GM19239 (cell line): ENCODE data around the gene PIGS.
"Not testable (repeated sequence)": the region's sequence is repeated elsewhere in the genome, so short reads cannot be mapped to it uniquely, and the experiment has no call there.

Source experiments
- DNase-seq: peaks from one replicate; pipeline ENCODE4 v3.0.0; 2011; ENCODE audit warnings: low spot score; ENCODE audit not compliant: insufficient read length
- FAIRE-seq: peaks from 2 replicates; lab custom pipeline; 2011; peaks lifted over from hg19 to GRCh38; lab: Jason Lieb, UNC

PIGS gene

DNA sequence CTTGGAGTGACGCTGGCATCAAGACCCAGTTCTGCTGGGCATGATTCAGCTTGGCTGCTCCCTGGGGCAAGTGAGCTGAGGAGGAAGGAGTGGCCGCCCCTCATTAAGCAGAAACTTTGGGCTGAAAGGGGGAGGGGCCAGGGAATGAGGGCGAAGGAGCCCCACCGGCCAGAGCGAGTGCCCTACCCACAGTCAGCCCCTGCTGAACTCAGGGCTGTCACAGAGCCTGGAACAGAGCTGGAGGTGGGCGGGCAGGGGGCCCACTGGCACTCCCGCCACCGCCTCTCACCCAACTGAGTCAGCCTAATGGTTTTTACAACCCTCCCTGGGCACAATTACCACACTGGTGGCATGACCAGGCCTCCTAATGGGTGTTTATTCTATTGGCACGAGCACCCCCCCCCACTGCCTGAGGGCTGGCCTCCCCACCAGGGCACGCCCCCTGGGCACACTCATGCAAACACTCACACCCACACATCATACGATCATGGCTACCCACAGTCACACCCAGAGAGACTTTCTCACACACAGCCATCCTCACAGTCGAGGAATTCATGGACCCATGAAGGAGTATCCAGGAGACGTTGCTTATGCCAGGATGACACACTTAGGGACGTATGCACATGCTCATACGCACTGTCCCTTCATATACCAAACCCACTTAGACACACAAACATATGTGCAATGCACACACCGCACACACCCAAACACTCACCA lies 38.1 kb downstream of the PIGS start:
- FAIRE-seq (no peak), DNase-seq (no peak)

DNA sequence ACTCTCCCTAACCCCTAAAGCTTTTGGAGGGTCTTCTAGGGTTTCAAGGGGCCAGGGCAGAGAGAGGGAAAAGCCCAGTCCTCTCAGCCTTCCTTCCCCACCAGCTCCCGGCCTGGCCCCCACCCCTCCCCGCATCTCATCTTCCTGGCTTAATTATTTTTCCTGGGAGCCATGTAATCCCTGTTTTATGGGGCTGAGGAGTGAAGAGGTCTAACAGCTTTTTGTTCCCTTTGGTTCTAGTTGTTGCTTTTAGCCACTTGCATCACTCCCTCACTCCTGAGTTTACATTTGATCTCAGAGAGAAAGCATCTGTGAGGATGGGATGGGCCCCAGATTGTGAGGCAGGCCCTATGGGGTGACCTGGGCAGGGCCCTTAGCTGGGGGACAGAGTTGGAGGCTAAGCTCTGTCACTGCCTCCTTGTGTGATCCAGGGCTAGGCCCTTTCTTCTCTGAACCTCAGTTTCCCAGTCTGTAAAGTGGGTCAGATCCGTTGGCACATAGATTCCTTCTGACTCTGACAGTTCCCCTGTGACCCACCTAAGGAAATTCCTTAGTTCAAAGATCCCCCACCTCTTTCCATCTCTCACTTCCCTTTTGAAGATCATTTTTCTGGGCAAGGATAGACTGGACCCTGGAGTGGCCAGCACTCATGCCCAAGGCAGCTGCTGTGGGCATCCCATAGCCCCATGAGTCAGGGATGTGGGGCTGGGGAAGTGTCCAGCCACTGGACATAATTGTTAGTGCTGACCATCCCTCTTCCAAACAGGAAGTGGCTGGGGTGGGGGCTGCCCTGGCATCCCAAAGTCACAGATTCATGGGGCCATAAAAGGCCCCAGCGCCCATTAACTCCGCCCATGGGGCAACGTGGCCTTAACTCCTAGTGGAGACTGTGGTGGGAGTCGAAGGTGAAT lies 39.0 kb downstream of the PIGS start:
- no peak for FAIRE-seq
- no peak for DNase-seq

DNA sequence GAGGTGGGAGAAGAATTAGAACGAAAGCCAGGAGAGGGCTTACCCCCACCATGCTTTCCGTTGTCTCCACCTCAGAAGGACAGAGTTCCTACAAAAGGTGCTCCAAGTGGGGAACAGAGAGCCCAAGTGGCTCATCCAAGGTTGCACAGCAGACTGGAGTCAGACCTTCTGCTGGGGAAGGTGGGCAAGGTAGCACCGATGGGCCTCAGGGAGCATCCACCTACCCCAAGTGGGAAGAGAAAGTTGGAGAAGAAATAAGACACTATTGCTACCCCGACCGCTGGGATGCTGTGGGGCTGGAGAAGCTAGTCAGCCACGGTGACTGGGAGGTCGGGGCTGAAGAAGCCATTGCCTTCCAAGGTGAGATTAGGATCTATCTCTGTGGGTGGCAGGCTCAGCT lies 40.4 kb downstream of the PIGS start:
- DNase-seq (no peak), FAIRE-seq (no peak)

DNA sequence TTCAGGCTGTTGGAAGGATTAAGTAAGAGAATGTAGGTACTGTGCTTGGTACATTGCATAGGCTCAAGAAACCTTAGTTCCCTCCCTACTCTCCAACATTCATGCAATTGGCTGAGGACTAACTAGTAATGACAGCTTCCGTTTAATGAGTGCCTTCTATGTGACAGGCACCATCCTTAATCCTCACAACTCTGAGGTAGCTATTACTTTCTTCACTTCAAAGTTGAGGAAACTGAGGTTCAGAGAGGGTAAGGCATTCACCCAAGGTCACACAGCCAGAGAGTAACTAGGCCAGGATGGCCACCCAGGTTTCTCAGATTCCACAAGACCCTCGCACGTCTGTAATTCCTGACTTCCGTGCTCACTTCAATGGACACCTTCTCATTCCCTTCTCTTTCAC lies 41.1 kb downstream of the PIGS start:
- DNase-seq (no peak), FAIRE-seq (no peak)

DNA sequence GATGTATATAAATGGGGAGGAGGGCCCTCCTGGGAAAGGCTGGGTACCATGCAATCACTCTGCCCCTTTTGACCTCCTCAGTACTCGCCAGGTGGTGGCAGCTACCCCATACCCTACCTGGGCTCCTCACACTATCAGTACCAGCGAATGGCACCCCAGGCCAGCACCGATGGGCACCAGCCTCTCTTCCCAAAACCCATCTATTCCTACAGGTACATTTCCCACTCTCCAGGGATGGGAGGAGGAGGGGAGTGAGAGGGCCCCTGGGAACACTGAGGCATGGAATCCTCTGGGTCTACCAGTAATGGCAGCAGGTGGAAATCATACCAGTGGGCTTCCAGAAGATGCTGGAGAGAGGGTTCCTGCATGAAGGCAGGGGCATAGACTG lies 42.3 kb downstream of the PIGS start:
- DNase-seq (no peak), FAIRE-seq (no peak)

DNA sequence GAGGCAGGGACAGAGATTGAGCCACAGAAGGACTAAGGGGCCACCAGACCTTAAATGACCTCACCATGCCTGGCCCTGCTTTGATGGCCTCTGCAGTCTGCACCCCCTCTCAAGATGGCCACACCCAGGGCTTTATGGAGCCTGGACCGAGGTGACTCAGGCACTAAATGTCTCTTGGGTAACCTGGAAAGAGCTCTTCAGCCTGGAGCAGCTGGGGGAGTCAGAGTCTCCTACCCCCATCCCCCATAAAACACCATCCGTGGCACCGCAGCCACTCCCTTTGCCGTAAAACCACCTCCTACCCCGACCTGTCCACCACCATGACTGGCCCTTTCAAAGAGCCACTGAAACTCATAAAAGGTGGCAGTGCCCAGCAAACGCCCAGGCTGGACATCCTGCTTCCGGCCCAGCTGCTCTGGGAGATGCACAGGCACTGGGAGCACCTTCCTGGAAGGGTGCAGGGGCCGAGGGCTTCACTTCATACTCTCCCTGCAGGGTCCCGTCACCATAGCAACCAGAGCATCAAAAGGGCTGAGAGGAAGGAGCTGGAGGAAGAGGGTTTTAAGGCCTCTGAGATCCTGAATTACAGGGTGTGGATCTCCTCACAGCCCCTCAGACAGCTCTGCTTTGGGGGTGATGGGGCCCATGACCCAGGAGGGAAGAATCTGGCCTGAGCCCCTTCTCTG lies 42.9 kb downstream of the PIGS start:
- FAIRE-seq, result no peak

DNA sequence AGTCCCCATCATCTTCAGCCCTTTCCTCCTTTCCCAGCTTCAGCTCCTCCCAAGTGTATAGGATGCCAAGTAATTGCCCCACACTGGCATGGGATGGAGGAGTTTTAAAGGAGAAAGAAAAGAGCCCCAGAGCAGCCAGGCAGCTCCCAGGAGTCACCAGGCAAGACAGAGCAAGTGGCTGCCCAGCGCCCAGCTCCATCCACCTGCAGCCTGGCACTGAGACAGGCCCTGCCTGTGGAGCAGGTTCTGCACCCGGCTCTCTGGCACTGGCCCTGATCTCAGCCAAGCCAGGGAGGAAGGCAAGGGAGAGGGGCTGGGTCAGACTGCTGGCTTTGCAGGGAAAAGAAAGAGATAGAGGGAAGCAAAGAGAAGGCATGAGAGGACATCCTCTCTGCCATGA lies 43.5 kb downstream of the PIGS start:
- FAIRE-seq (no peak), DNase-seq (no peak)

More for the DNA sequence above, 42.9 kb downstream of the PIGS start:
- DNase-seq, result no peak

DNA sequence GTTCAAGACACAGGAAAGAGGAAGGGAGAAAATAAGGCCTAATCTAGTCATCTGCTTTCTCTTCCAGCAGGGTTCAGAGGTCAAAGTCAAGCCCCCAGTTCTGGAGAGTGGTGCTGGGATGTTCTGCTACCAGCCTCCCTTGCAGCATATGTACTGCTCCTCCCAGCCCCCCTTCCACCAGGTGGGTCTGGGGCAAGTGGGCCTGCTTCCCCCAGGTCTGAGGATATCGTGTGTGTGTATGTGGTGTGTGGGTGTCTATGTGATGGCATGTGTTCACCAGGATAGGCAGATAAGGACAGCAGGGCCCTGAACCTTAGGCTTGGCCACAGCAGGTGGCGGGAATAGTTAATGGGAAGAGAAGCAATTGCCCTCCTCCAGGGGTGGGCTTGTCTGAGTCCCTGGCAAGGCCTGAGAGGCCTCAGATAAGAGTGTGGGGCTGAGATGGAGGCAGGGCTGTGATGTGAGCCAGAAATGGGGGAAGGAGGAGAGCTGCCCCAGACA lies 44.1 kb downstream of the PIGS start:
- FAIRE-seq, result no peak
- no peak for DNase-seq

DNA sequence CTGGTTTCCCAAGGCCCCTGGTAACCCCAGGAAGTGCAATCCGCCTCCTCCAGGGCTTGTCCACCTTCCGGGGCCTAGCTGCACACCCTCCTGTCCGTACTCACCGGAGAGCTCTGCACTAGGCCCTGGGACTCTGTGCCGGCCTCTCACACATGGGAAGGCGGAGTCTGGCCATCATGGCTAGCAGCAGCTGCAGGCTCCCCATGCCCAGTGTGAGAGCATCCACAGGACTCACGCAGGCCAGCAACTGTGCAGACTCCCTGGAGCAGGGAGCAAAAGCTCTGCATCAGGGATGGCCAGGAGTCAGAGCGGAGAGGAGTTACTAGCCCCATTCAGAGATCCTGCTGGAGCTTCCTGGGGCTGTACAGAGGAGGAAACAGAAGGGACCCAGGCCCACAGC lies 44.9 kb downstream of the PIGS start:
- DNase-seq, result no peak
- no peak for FAIRE-seq

DNA sequence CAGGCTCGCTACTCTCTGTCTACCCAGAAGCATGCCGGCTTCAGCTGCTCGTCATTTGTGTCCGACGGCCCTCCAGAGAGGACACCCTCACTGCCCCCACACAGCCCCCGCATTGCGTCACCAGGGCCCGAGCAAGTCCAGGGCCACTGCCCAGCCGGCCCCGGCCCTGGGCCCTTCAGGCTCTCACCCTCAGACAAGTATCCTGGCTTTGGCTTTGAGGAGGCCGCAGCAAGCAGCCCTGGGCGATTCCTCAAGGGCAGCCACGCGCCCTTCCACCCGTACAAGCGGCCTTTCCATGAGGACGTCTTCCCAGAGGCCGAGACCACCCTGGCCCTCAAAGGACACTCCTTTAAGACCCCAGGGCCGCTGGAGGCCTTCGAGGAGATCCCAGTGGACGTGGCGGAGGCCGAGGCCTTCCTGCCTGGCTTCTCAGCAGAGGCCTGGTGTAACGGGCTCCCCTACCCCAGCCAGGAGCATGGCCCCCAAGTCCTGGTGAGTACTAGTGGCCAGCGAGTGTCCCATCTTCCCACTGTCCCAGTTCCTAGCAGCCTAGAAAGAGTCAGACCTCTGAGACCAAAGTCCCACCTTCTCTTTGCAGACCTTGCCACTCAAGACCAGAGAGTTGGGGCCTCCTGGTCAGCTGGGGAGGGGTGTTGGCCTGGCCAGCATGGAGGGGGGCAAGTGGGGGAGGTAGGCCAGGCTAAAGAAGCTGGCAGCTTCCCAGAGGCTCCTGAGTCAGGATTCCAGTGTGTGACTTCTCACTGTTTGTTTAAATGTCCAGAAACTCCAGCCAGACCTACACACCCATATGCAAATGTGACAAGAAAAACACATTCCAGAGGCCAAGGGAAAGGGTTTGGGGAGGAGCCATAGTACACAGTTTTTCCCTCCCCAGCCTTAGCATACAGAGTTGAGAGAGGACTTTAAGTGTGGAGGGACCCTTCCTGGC lies 46.6 kb downstream of the PIGS start:
- FAIRE-seq, result no peak
- DNase-seq, result no peak

DNA sequence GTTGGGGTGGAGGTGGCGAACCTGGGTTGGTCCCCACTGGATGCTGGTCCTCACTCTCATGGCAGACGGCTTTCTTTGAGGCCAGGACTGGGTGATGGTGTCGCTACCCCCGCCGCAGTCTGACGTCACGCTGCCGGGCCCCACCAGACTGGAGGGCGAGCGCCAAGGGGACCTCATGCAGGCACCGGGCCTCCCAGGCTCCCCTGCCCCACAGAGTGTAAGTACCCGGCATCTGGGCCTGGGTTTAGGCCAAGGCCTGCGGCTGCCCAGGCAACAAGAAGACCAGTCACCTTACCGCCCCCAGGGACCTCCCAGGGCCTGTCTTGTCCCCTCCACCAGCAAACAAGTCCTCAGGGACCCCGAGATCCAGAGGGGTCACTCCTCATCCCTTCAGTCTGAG lies 47.4 kb downstream of the PIGS start:
- DNase-seq, result no peak
- FAIRE-seq, result no peak

DNA sequence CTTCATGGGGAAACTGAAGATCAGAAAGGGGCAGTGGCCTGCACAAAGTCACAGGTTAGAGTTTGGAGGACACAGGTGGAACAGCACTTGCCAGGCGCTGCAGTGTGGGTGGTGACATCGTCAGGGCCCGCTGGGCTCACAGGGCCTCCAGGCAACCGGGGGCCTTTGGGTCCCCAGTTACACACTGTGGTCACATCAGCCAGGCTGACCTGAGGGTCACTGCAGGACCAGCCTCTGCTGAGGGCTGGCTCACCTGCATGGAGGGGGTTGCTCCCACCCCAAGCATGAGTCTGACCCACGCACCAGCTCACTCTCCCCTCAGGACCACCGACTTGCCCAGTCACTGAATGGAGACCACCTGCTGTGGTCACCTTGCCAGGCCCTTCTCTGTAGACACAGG lies 48.1 kb downstream of the PIGS start:
- FAIRE-seq, result no peak
- no peak for DNase-seq

DNA sequence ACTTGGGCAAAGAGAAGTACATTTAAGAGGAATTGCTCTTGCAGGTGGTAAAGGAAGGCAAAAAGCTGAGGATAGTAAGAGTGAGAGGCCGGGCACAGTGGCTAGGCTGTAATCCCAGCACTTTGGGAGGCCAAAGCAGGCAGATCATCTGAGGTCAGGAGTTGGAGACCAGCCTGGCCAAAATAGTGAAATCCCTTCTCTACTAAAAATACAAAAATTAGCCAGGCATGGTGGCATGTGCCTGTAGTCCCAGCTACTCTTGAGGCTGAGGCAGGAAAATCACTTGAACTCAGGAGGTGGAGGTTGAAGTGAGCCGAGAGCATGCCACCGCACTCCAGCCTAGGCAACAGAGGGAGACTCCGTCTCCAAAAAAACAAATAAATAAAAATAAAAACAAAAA lies 49.0 kb downstream of the PIGS start:
- FAIRE-seq, DNase-seq: not testable (repeated sequence)

DNA sequence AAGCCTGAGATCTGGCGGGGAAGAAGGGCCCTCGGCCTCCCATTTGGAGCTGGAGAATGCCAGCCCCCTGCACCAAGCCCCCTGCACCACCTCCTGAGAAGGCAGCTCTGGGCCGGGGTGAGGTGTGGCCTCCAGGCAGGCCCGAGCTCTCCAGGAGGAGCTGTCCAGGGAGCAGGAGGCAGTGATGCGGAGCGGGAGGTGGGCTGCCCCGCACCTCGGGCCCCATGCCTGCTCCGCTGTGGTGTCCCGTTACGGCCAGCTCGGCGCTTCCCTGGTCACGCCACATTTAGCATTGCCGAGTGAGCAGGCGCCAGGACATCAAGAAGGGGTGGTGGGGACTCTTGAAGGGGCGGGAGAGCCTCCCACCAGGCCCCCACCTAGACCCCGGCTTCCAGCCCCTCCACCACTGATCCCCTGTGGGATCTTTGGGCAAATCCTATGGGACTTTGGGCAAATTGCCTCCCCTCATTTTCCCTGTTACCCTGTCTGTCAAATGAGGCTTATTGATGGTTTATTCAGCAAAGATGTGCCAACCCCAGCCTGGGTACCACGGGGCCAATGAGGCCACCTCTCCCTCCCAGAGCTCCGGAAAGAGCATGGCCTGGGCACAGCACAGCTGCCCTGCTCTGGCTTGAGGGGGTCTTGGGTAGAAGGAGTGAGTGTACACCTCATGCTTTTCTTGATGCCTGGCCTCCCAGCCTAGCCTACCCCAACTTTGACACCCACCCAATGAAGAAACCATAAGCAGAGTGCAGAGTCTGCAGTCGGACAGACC lies 49.8 kb downstream of the PIGS start:
- FAIRE-seq, result no peak

DNA sequence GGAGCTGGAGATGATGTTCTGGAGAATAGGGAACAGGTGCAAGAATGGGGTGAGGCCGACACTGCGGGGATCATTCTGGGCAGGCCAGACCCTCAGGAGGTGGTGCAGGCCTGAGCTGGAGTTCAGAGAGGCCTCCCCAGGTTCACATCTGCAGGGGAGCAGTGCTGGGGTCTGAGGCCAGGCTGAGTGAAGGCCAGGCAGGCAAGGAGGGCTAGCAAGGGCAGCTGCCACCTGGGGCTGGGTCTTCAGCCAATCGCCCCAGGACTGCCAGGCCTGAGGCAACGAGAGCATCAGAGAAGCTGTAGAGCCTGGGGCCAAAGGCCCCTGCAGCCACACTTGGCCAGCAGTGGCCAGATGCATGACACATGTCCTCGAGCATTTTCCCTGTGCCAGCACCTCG lies 50.6 kb downstream of the PIGS start:
- DNase-seq (no peak), FAIRE-seq (no peak)

More for the DNA sequence above, 49.8 kb downstream of the PIGS start:
- DNase-seq, result no peak

DNA sequence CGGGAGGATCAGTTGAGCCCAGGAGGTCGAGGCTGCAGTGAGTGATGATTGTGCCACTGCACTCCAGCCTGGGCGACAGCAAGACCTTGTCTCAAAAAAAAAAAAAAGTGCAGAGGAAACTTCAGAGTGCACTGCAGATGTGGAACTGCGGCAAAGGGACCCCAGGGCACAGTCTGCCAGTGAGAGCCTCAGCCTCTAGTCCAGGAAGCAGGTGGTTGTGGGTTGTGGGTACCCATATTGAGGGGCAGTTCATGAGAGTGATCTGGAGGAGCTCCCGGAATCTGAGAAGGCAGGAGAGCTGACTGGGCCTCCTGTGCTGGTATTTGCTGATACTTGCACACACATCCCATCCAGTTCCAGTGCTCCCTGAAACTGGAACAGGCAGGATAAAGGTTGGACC lies 52.1 kb downstream of the PIGS start:
- FAIRE-seq, result no peak
- no peak for DNase-seq

DNA sequence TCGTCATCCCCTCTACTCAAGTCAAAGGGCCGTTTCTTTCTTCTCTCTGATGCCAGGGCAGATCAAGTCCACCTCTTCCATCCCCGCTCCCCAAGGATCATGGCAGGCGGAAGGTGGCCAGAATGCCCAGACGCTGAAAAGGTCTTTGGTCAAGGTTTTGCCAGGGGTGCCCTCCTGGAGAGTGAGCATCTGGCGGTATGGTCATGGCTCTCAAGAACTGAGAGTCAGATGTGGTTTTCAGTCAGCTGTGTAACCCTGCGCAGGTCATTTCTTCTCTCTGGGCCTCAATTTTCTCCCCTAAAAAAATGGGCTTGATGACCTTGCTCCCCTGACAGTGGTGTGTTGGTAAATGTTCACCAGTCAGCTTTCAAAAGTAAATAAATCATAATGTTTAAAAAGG lies 52.7 kb downstream of the PIGS start:
- no peak for DNase-seq
- no peak for FAIRE-seq

DNA sequence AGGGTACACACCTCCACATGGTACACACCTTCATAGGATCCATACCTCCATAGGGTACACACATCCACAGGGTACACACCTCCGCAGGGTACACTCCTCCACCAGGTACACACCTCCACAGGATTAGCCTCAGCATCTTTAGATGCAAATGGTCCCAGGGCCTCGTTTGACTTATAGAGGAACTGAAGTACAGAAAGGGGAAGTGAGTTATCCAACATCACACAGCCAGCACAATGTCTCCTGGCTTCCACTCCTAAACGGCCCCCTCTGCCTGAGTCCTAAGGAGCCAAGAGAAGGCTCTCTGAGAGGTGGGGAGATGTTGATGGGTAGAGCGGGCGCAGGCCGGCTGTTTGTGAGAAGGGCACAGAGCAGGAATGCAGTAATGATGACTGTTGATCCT lies 53.2 kb downstream of the PIGS start:
- no peak for DNase-seq
- FAIRE-seq, result no peak

DNA sequence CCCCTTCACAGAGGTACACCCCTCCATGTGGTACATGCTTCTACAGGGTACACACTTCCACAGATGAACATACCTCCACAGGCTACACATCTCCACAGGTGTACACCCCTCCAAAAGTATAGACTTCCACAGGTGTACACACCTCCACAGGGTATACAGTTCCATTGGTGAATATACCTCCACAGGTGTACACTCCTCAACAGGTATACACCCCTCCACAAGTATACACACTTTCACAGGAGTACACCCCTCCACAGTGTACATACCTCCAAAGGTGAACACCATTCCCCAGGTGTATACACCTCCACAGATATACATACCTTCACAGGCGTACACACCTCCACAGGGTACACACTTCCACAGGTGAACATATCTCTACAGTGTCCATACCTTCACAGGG lies 55.8 kb downstream of the PIGS start:
- DNase-seq, result no peak
- FAIRE-seq, result no peak
